Activated CD4-positive, alpha-beta T cell treated with anti-CD3 and anti-CD28 coated beads for 4 hours (primary cell): Measurements from ENCODE around the gene MRGPRX4.
"Not testable (repeated sequence)": the region's sequence is repeated elsewhere in the genome, so short reads cannot be mapped to it uniquely, and the experiment has no call there.

Experiments
- DNase-seq, 2 donors: peaks; one replicate each; pipeline ENCODE4 v3.0.0-alpha.2; 2020

Gene MRGPRX4

GRCh38 chr11:18172666-18173065, at the start of gene MRGPRX4:
MRGPRX4 (plus strand) TSS chr11:18172837; CDS start chr11:18173257, 420 bp downstream.
- DNase-seq = no peak

- DNase-seq = not testable (repeated sequence)
Observed at GRCh38 chr11:18131115-18131514, 41.5 kb upstream of the MRGPRX4 start.

- no peak for DNase-seq
Observed at GRCh38 chr11:18132341-18132740, 40.3 kb upstream of the MRGPRX4 start, which contains the start of gene MRGPRX3. MRGPRX3 (plus strand) TSS chr11:18132571; CDS start chr11:18137203, 4,632 bp downstream.

GRCh38 chr11:18135308-18135707, 37.3 kb upstream of the MRGPRX4 start:
- no peak for DNase-seq

- no peak for DNase-seq
Observed at GRCh38 chr11:18137186-18137800, 35.3 kb upstream of the MRGPRX4 start.

- no peak for DNase-seq
Observed at GRCh38 chr11:18140145-18140544, 32.5 kb upstream of the MRGPRX4 start.

- no peak for DNase-seq
Observed at GRCh38 chr11:18144243-18144642, 28.4 kb upstream of the MRGPRX4 start.

GRCh38 chr11:18145025-18145424, 27.6 kb upstream of the MRGPRX4 start:
- DNase-seq = no peak

GRCh38 chr11:18145837-18146236, 26.8 kb upstream of the MRGPRX4 start:
- no peak for DNase-seq

- no peak for DNase-seq
Observed at GRCh38 chr11:18151581-18151980, 21.1 kb upstream of the MRGPRX4 start.

- DNase-seq = no peak
Observed at GRCh38 chr11:18168372-18168771, 4.3 kb upstream of the MRGPRX4 start.

- DNase-seq = no peak
Observed at GRCh38 chr11:18171377-18172000, 1.1 kb upstream of the MRGPRX4 start.

- no peak for DNase-seq
Observed at GRCh38 chr11:18173225-18173866, 709 bp downstream of the MRGPRX4 start.

GRCh38 chr11:18188796-18189195, 16.2 kb downstream of the MRGPRX4 start:
- no peak for DNase-seq

GRCh38 chr11:18189476-18190245, 17.0 kb downstream of the MRGPRX4 start:
- DNase-seq = not testable (repeated sequence)

- DNase-seq = no peak
Observed at GRCh38 chr11:18191376-18191775, 18.7 kb downstream of the MRGPRX4 start.

GRCh38 chr11:18193010-18193409, 20.4 kb downstream of the MRGPRX4 start:
- DNase-seq = no peak

GRCh38 chr11:18196532-18196931, 23.9 kb downstream of the MRGPRX4 start:
- no peak for DNase-seq

GRCh38 chr11:18197738-18198137, 25.1 kb downstream of the MRGPRX4 start:
- not testable (repeated sequence) for DNase-seq

- DNase-seq = no peak
Observed at GRCh38 chr11:18203723-18204122, 31.1 kb downstream of the MRGPRX4 start.

GRCh38 chr11:18204220-18204619, 31.6 kb downstream of the MRGPRX4 start:
- no peak for DNase-seq

GRCh38 chr11:18204771-18205170, 32.1 kb downstream of the MRGPRX4 start:
- no peak for DNase-seq

GRCh38 chr11:18209058-18209457, 36.4 kb downstream of the MRGPRX4 start:
- no peak for DNase-seq
